Right lobe of liver (tissue), 6 donors: ENCODE measurements around the gene MAB21L1. TPM values are rescaled to one million over a fixed set of nuclear protein-coding genes. Genes with fewer than 3 reads are reported as not detected.

ENCODE experiments used
- ATAC-seq, 4 donors: fragments of 200-7000 bp; cut with Tn5 transposase; one replicate each; pipeline ENCODE4 v1.9.1; 2020; ENCODE audit warnings: mild to moderate bottlenecking in 4 of 4, moderate library complexity in 4 of 4
- DNase-seq, 3 donors: peaks; one replicate each; pipeline ENCODE4 v3.0.0-alpha.2; 2020
- H3K27ac ChIP-seq, 3 donors: fragments of 200-600 bp; one replicate each; pipeline ENCODE4 v1.8.0; 2022
- H3K27me3 ChIP-seq, 2 donors: fragments of 200-600 bp; one replicate each; pipeline ENCODE4 v1.8.0; 2022
- H3K36me3 ChIP-seq, 4 donors: fragments of 200-600 bp; sonication (generic) in 1 of 4; one replicate each; pipeline versions ENCODE4 v1.5.1 to v1.8.0; 2017 to 2022; ENCODE audit warnings: control low read depth in 1 of 4
- H3K4me1 ChIP-seq, 4 donors: fragments of 200-600 bp; sonication (generic) in 1 of 4; one replicate each; pipeline versions ENCODE4 v1.5.1 to v1.8.0; 2017 to 2022; ENCODE audit warnings: control low read depth in 1 of 4
- H3K4me3 ChIP-seq, 3 donors: fragments of 200-600 bp; one replicate each; pipeline ENCODE4 v1.8.0; 2022
- H3K9me3 ChIP-seq, 4 donors: fragments of 200-600 bp; sonication (generic) in 1 of 4; one replicate each; pipeline versions ENCODE4 v1.5.1 to v1.8.0; 2017 to 2022; ENCODE audit warnings: control low read depth in 1 of 4
- CTCF ChIP-seq, 4 donors: fragments of 200-600 bp in 3 of 4; fragments of 450-650 bp in 1 of 4; IDR thresholded peaks; one replicate each; pipeline versions ENCODE4 v1.5.1 to v1.8.0; 2016 to 2022; ENCODE audit warnings: antibody characterized with exemption in 4 of 4, mild to moderate bottlenecking in 2 of 4
- POLR2A ChIP-seq: fragments of 450-650 bp; IDR thresholded peaks from one replicate; pipeline ENCODE4 v1.6.1; 2017; ENCODE audit warnings: antibody characterized with exemption, mild to moderate bottlenecking
- WGBS: methylation state at CpG from one replicate; pipeline ENCODE4 v1.1.6; 2018; ENCODE audit warnings: low coverage, low lambda C conversion rate; ENCODE audit not compliant: insufficient coverage; ENCODE audit errors: missing lambda C conversion rate; 5-methylcytosine and 5-hydroxymethylcytosine counted together
- intact Hi-C, 2 donors: fragments of 100-400 bp; cut with DNase I; formaldehyde crosslinking; loops; one replicate each; pipeline versions ENCODE4 v1.11.2 to v1.14.1; 2022
- long read RNA-seq: library from polyadenylated mRNA; unstranded; transcript quantifications from one replicate; pipeline ENCODE4 v2.0.0, GENCODE V29; 2019
- total RNA-seq, 6 experiments: library from RNA; depleted of rRNA in 2 of 6; stranded (reverse); fragments of >200 nt in 2 of 6; fragmentation: NEBNext Ultra II Directional in 3 of 6; extraction: Animal tissue kit (Norgen Biotek cat#: 25700) in 3 of 6; gene quantifications; one replicate each; pipeline versions ENCODE4 v1.1.0 to v1.2.4, GENCODE V29; 2016 to 2023
- donor health status: DM: no; HTN: yes; CAD: no.
- donor health status: DM: no; HTN: no; CAD: no.
- donor health status: DM: no; HTN: no; CAD: no.
- donor health status: DM: no; HTN: yes; CAD: no.
- donor health status: DM: no; HTN: yes; CAD: no.

The MAB21L1 gene
- total RNA-seq, result not detected
- long read RNA-seq, result 0 reads

DNA sequence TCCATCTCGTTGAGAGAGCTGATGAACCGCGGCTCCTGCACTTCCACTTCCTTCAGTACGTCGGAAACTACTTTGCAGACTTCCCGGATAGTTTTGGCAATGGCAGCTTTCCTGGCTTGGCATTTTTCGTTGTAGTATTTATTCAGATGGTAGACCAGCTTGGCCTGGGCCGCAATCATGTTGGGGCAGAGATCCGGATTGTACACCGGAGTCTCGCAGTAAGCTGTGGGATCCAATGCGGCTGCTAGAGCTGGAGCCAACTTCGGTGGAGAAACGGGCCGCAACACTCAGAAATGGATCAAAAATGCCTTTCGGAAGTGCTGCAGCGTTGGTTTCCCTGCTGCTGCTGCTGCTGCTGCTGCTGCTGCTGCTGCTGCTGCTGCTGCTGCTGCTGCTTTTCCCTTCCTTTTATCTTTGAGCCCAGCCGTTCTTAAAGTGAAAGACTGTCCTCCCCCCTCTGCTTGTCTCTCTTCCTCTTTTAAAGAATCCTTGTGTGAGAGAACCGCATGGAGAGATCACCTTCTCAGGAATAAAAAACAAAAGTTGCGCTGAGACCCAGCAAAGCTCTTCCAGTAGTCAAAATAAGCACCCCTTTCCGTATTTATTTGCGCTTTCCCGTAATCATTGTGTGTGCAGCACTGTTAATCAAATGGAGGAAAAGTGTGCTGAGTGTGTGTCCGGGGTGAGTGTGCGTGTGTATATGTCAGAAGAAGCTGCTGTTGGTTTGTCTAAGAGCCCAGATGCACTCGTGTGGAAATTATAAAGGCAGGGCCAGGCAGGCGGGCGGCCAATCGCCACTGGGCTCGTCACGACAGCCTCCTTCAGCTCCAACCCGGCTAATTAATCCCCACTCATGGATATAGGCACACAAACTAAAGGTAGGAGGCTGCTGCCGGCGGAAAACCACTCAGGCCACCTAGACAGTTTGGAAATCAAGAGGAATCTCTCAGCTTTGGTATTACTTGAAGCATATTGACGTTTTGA, at the start of gene MAB21L1:
TSS of gene MAB21L1 (minus strand) at position 730 of the 984 bp plus-strand sequence. CDS start at position 179, 551 bp downstream.
- TF ChIP-seq POLR2A, result no peak
- TF ChIP-seq CTCF (IDR thresholded peaks at IDR 0.05), result no peak
- no peaks in the 10 kb centered on the region for H3K36me3 ChIP-seq
- DNase-seq, result no peak
- H3K4me3 ChIP-seq, result peak within 1 kb of the TSS; percentile 28 to 40 (median 30)
- H3K9me3 ChIP-seq, result no peaks in the 10 kb centered on the region
- no peak within 1 kb of the TSS for H3K27ac ChIP-seq
- peak; percentile 16 to 31 (median 22) for ATAC-seq
- no peaks in the 10 kb centered on the region for H3K4me1 ChIP-seq
- intact Hi-C loops, result no loop called here
- H3K27me3 ChIP-seq, result peaks cover 0 to 11% of the 10 kb centered on the region in 2 donors
- WGBS, result 17% methylated on average over 26 of the region's 35 CpGs

DNA sequence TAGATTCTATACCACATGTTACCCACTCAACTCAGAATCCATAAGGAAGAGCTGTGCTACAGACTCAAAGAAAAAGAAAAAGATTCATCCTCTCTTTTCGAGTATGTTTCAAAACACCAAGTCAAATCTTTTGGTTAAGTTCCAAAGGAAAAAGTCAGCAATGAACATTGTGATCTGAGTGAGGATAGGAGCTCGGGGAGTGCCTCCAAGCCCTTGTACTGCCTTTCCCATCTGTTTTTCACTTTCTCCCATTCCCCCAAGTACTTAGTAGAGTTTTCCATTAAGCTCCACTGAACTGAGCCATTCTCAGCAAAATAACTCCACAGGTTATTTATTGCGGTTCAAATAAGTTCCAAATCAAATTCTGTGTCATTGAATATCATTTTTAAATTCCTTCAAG, 47.7 kb upstream of the MAB21L1 start:
- DNase-seq (no peak), ATAC-seq (no peak)
- Histone ChIP-seq H3K27me3 (no peaks in the 10 kb centered on the region), H3K9me3 (no peaks in the 10 kb centered on the region), H3K36me3 (no peaks in the 10 kb centered on the region), H3K27ac (no peak overlapping the region), H3K4me3 (no peak overlapping the region), H3K4me1 (no peaks in the 10 kb centered on the region)
- 59% methylated on average over 3 of the region's 3 CpGs for WGBS
- intact Hi-C loops, result no loop called here
- no peak for TF ChIP-seq CTCF (IDR thresholded peaks at IDR 0.05)
- no peak for TF ChIP-seq POLR2A

- intact Hi-C loops, result no loop called here
- Histone ChIP-seq H3K4me3 (no peak overlapping the region), H3K27ac (no peak overlapping the region), H3K9me3 (no peaks in the 10 kb centered on the region), H3K27me3 (no peaks in the 10 kb centered on the region), H3K4me1 (no peaks in the 10 kb centered on the region), H3K36me3 (no peaks in the 10 kb centered on the region)
- ATAC-seq, result no peak
- TF ChIP-seq CTCF (IDR thresholded peaks at IDR 0.05), result no peak
- no peak for TF ChIP-seq POLR2A
- no peak for DNase-seq
- WGBS, result 71% methylated on average over 4 of the region's 5 CpGs
These were observed 42.0 kb upstream of the MAB21L1 start for GRCh38 chr13:35518337-35518946.

GRCh38 chr13:35514801-35515502, 38.5 kb upstream of the MAB21L1 start:
- Histone ChIP-seq H3K27me3 (no peaks in the 10 kb centered on the region), H3K27ac (no peak overlapping the region), H3K36me3 (no peaks in the 10 kb centered on the region), H3K9me3 (no peaks in the 10 kb centered on the region), H3K4me1 (no peaks in the 10 kb centered on the region), H3K4me3 (no peak overlapping the region)
- TF ChIP-seq CTCF (IDR thresholded peaks at IDR 0.05) (no peak), POLR2A (no peak)
- DNase-seq (no peak), ATAC-seq (no peak)
- intact Hi-C loops, result no loop called here
- 61% methylated on average over 6 of the region's 6 CpGs for WGBS
